AG09319 (cell line): Measurements from ENCODE around the gene NAB2.
A peak's percentile ranks its signal among the peaks of the same experiment; 100 is the strongest.
"Not testable (repeated sequence)": the region's sequence is repeated elsewhere in the genome, so short reads cannot be mapped to it uniquely, and the experiment has no call there.

Source experiments
- DNase-seq: peaks from one replicate; pipeline ENCODE4 v3.0.0-alpha.2; 2010; ENCODE audit warnings: low read depth; ENCODE audit errors: extremely low read depth
- TF ChIP-seq, protein P1 (sequence below): IDR thresholded peaks from 2 replicates; pipeline ENCODE4 v1.5.1; 2011; ENCODE audit warnings: low read depth, mild to moderate bottlenecking, inconsistent platforms, low read length, moderate library complexity

Gene NAB2

DNA sequence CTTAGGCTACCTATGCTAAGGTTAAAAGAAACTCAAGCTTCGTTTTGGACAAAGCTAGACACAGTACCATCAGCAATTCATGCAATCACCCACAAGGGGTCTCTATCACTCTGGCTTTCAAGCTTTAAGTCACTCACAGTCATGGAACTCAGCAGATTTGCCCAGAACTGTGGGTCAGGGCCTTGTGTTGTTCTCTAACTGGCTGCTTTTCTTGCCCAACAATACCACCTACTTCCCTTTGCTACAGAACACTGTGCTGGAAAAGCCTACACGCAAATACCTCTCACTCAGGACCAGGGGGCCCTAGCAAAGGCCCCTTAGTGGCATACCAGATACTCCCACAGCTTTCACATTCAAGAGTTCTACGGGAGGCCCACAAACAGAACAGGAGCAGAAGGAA lies 19.4 kb upstream of the NAB2 start:
- DNase-seq = peak; percentile 75
- TF ChIP-seq, protein P1, sequence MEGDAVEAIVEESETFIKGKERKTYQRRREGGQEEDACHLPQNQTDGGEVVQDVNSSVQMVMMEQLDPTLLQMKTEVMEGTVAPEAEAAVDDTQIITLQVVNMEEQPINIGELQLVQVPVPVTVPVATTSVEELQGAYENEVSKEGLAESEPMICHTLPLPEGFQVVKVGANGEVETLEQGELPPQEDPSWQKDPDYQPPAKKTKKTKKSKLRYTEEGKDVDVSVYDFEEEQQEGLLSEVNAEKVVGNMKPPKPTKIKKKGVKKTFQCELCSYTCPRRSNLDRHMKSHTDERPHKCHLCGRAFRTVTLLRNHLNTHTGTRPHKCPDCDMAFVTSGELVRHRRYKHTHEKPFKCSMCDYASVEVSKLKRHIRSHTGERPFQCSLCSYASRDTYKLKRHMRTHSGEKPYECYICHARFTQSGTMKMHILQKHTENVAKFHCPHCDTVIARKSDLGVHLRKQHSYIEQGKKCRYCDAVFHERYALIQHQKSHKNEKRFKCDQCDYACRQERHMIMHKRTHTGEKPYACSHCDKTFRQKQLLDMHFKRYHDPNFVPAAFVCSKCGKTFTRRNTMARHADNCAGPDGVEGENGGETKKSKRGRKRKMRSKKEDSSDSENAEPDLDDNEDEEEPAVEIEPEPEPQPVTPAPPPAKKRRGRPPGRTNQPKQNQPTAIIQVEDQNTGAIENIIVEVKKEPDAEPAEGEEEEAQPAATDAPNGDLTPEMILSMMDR = peak; percentile 89

DNA sequence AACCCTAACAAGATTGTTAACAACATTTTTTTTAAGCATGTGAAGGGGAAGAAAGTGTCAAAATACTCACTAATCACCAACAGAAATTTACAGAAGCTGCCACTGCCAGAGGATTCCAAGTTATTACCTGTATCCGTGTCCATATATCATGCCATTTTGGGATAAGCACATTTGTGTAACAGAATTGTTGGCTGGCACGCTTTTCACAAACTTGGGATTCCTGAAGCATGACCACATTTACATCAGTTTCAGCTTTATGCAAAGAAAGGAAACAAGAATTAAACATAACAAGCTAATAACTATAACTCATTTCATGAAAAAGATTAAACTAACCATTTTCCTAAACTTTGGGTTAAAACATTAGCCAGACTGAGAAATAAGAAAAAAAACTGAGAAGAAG lies 16.3 kb upstream of the NAB2 start:
- TF ChIP-seq, protein P1 = no peak
- no peak for DNase-seq

- not testable (repeated sequence) for DNase-seq
Observed at GRCh38 chr12:57073566-57074450, 15.1 kb upstream of the NAB2 start.

DNA sequence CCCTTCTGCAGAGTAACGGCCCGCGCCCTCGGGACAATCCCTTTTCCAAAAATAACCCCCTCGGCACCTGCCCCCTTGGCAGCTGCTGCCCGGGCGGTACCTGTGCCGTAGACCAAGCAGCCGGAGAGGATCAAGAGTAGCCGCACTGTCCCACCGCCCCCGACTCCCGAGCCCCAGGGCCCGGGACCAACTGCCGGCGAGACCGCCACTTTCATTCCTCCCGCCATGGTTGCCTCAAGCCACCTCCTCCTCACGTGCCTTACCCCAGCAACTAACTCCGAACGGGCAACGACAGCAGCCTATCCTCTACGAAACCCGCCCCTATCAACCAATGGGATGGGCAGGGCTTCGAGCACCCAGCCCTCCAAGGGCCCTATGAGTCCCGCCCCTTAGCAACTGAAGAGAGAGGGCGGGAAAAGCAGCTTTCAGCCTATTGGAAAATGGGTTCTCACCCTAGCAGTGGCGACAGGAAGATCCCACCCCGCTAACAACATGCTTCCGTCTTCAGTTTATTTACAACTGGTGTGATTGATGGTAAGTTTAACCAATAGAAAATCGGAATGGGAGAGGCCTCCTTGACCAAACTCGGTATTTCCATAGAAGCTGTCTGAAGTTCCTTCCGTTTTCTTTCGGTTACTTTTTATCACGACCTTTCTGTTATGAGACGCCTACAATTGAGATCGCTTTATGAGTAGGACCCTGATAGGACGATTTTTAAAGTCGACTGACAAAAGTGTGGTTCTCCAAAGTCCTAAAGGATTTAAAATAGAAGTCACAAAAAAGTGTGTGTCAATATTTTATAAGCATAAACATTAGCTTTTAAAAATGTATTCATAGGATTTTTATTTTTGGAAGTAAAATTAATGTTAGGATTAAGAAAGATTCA lies 10.2 kb upstream of the NAB2 start, which contains the start of gene NEMP1:
NEMP1 (minus strand) TSS at position 273 of the 886 bp plus-strand sequence; CDS start at position 227, 46 bp downstream.
- TF ChIP-seq, protein P1 = no peak
- DNase-seq = peak; percentile 100

- DNase-seq = no peak
- TF ChIP-seq, protein P1 = no peak
Observed at GRCh38 chr12:57079821-57080220, 9.1 kb upstream of the NAB2 start.

DNA sequence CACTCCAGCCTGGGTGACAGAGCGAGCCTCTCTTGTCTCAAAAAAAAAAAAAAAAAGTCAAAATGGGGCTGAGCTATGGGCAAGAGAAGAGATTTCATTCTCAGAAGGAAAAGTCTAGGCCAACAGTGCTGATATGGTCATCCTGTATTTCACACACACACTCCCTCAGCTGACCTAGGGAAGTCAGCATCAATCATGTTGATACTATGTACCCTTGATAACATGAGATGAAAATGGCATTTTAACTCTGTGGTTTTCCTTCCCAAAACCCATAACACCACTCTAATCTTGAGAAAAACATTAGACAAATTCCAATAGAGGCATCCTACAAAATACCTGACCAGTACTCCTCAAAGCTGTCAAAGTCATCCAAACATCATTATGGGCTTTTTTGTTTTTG lies 8.1 kb upstream of the NAB2 start:
- DNase-seq = no peak
- TF ChIP-seq, protein P1 = no peak

DNA sequence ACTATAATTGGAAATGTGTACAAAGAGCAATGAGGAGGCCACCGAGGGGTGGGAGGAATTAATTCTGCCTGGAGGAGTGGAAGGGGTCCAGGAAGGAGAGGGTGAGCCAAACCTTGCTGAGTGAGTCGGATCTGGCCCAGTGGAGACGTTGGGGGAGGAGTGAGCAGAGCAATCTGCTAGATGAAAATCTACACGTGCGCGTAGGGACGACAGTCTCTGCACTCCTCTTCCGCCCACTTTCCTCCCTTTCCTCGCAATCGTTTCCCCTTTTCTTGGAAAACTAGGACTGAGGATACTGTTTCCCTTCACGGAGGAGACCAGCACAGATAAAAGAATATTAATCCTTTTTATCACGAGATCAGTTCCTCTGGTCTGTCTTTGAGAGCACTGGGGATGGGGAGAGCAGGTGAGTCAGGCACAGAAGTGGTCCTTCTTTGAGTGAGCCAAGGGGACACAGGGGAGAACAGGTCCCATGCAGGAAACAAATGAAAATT lies 2.9 kb upstream of the NAB2 start:
- no peak for DNase-seq

More for the DNA sequence above, 2.9 kb upstream of the NAB2 start:
- TF ChIP-seq, protein P1 = no peak
